Trophoblast cell (in vitro differentiated cells and primary cell): Measurements from ENCODE around the gene HIVEP1.
A peak's percentile ranks its signal among the peaks of the same experiment; 100 is the strongest.
"Not testable (repeated sequence)": the region's sequence is repeated elsewhere in the genome, so short reads cannot be mapped to it uniquely, and the experiment has no call there.

Experiments used
- DNase-seq, 2 donors: peaks; one replicate each; pipeline ENCODE4 v3.0.0-alpha.2; 2016
- H2AFZ ChIP-seq: 2 replicates; pipeline ENCODE4 v1.6.1; 2013; ENCODE audit warnings: low read length, moderate library complexity, mild to moderate bottlenecking; ENCODE audit not compliant: insufficient read depth, poor library complexity
- H2AK5ac ChIP-seq: 2 replicates; pipeline ENCODE4 v1.6.1; 2013; ENCODE audit warnings: mild to moderate bottlenecking, low read length
- H2BK120ac ChIP-seq: 2 replicates; pipeline ENCODE4 v1.6.1; 2013; ENCODE audit warnings: low read length, mild to moderate bottlenecking, moderate library complexity; ENCODE audit not compliant: insufficient read depth, poor library complexity
- H2BK12ac ChIP-seq: 2 replicates; pipeline ENCODE4 v1.6.1; 2013; ENCODE audit warnings: mild to moderate bottlenecking, low read length, moderate library complexity
- H2BK5ac ChIP-seq: 2 replicates; pipeline ENCODE4 v1.6.1; 2013; ENCODE audit warnings: low read length, low read depth, moderate library complexity, mild to moderate bottlenecking; ENCODE audit not compliant: poor library complexity
- H3K14ac ChIP-seq: 2 replicates; pipeline ENCODE4 v1.6.1; 2013; ENCODE audit warnings: mild to moderate bottlenecking, low read length
- H3K18ac ChIP-seq: 2 replicates; pipeline ENCODE4 v1.6.1; 2013; ENCODE audit warnings: mild to moderate bottlenecking, low read length
- H3K23ac ChIP-seq: 2 replicates; pipeline ENCODE4 v1.6.1; 2013; ENCODE audit warnings: low read length
- H3K27ac ChIP-seq: 2 replicates; pipeline ENCODE4 v1.5.1; 2013; ENCODE audit warnings: low read depth, mild to moderate bottlenecking, inconsistent platforms, low read length, moderate library complexity
- H3K27me3 ChIP-seq: 2 replicates; pipeline ENCODE4 v1.6.1; 2013; ENCODE audit warnings: inconsistent platforms, mild to moderate bottlenecking, low read length, moderate library complexity; ENCODE audit not compliant: insufficient read depth
- H3K36me3 ChIP-seq, 2 experiments: 1 replicate in 1 of 2; 2 replicates in 1 of 2; pipeline ENCODE4 v1.6.1; 2013; ENCODE audit warnings: low read length in 2 of 2, mild to moderate bottlenecking in 2 of 2, moderate library complexity in 1 of 2; ENCODE audit not compliant: insufficient read depth in 2 of 2, control insufficient read depth in 1 of 2
- H3K4ac ChIP-seq: 2 replicates; pipeline ENCODE4 v1.6.1; 2013; ENCODE audit warnings: low read depth, mild to moderate bottlenecking, low read length, moderate library complexity
- H3K4me1 ChIP-seq, 2 experiments: 1 replicate in 1 of 2; 2 replicates in 1 of 2; pipeline ENCODE4 v1.6.1; 2013; ENCODE audit warnings: low read length in 2 of 2, mild to moderate bottlenecking in 2 of 2, moderate library complexity in 1 of 2; ENCODE audit not compliant: insufficient read depth in 2 of 2, control insufficient read depth in 1 of 2
- H3K4me2 ChIP-seq: 2 replicates; pipeline ENCODE4 v1.6.1; 2013; ENCODE audit warnings: inconsistent platforms, mild to moderate bottlenecking, low read length, moderate library complexity
- H3K4me3 ChIP-seq: 2 replicates; pipeline ENCODE4 v1.5.1; 2013; ENCODE audit warnings: mild to moderate bottlenecking, low read depth, low read length, inconsistent platforms
- H3K79me1 ChIP-seq: one replicate; pipeline ENCODE4 v1.6.1; 2013; ENCODE audit warnings: low read length
- H3K79me2 ChIP-seq: 2 replicates; pipeline ENCODE4 v1.6.1; 2013; ENCODE audit warnings: low read length, mild to moderate bottlenecking; ENCODE audit not compliant: control insufficient read depth, insufficient read depth, poor library complexity
- H3K9ac ChIP-seq: 2 replicates; pipeline ENCODE4 v1.6.1; 2013; ENCODE audit warnings: mild to moderate bottlenecking, low read length
- H3K9me3 ChIP-seq: 2 replicates; pipeline ENCODE4 v1.6.1; 2013; ENCODE audit warnings: low read depth, mild to moderate bottlenecking, control low read depth, inconsistent platforms, low read length; ENCODE audit not compliant: insufficient read depth
- H4K12ac ChIP-seq: 2 replicates; pipeline ENCODE4 v1.6.1; 2013; ENCODE audit warnings: low read depth, mild to moderate bottlenecking, low read length, moderate library complexity
- H4K8ac ChIP-seq: 2 replicates; pipeline ENCODE4 v1.6.1; 2013; ENCODE audit warnings: low read depth, mild to moderate bottlenecking, low read length, moderate library complexity
- H4K91ac ChIP-seq: one replicate; pipeline ENCODE4 v1.6.1; 2013; ENCODE audit warnings: low read depth, mild to moderate bottlenecking, low read length, moderate library complexity
- WGBS: extraction: QIAGEN DNeasy Blood & Tissue Kit; methylation state at CpG from one replicate; pipeline ENCODE4 v1.1.7; 2013; ENCODE audit warnings: missing lambda C conversion rate; ENCODE audit not compliant: insufficient read length, insufficient coverage; ENCODE audit errors: extremely low coverage; 5-methylcytosine and 5-hydroxymethylcytosine counted together

Gene HIVEP1

GRCh38 chr6:12151433-12151820 lies 139.3 kb downstream of the HIVEP1 start:
- Histone ChIP-seq H4K12ac (no peak overlapping the region), H2BK5ac (no peak overlapping the region), H4K91ac (no peak overlapping the region), H3K79me1 (no peaks in the 10 kb centered on the region), H3K79me2 (no peaks in the 10 kb centered on the region), H3K14ac (no peak overlapping the region), H3K4me1 (no peaks in the 10 kb centered on the region), H3K27ac (no peak overlapping the region), H2AK5ac (no peak overlapping the region), H3K36me3 (peaks cover 0 to 2% of the 10 kb centered on the region in 2 experiments), H3K4me2 (no peak overlapping the region), H3K9ac (no peak overlapping the region), H4K8ac (no peak overlapping the region), H2AFZ (no peak overlapping the region), H3K27me3 (no peaks in the 10 kb centered on the region), H2BK120ac (no peak overlapping the region), H2BK12ac (no peak overlapping the region), H3K18ac (no peak overlapping the region), H3K4me3 (no peak overlapping the region), H3K23ac (no peak overlapping the region), H3K4ac (no peak overlapping the region), H3K9me3 (no peaks in the 10 kb centered on the region)
- WGBS = no CpG with 5 or more reads among the region's 2 CpGs
- no peak for DNase-seq

- no peaks in the 10 kb centered on the region for H3K9me3 ChIP-seq
- no peak overlapping the region for H3K4me2 ChIP-seq
- no peaks in the 10 kb centered on the region for H3K79me2 ChIP-seq
- peaks cover 0 to 2% of the 10 kb centered on the region in 2 experiments for H3K36me3 ChIP-seq
- WGBS = no CpG with 5 or more reads among the region's 9 CpGs
- no peak overlapping the region for H3K4ac ChIP-seq
- H3K18ac ChIP-seq = no peak overlapping the region
- no peak overlapping the region for H3K23ac ChIP-seq
- H2AK5ac ChIP-seq = no peak overlapping the region
- no peak overlapping the region for H3K14ac ChIP-seq
- H2BK5ac ChIP-seq = no peak overlapping the region
- no peaks in the 10 kb centered on the region for H3K27me3 ChIP-seq
- no peak overlapping the region for H4K8ac ChIP-seq
- no peak overlapping the region for H3K9ac ChIP-seq
- no peak overlapping the region for H3K27ac ChIP-seq
- peak in 1 of 2 donors; percentile 67 for DNase-seq
- no peaks in the 10 kb centered on the region for H3K4me1 ChIP-seq
- no peak overlapping the region for H4K12ac ChIP-seq
- no peak overlapping the region for H3K4me3 ChIP-seq
- H4K91ac ChIP-seq = no peak overlapping the region
- no peak overlapping the region for H2AFZ ChIP-seq
- no peaks in the 10 kb centered on the region for H3K79me1 ChIP-seq
- H2BK12ac ChIP-seq = no peak overlapping the region
- H2BK120ac ChIP-seq = no peak overlapping the region
These were observed 140.2 kb downstream of the HIVEP1 start for GRCh38 chr6:12152023-12152970.

GRCh38 chr6:12155769-12156168 lies 143.7 kb downstream of the HIVEP1 start:
- H3K4me3 ChIP-seq, H2AK5ac ChIP-seq, H4K8ac ChIP-seq, H3K27me3 ChIP-seq, H2BK12ac ChIP-seq, DNase-seq, H2BK5ac ChIP-seq, H3K14ac ChIP-seq, H3K27ac ChIP-seq, H3K4ac ChIP-seq, H3K9me3 ChIP-seq, H3K79me1 ChIP-seq, H3K9ac ChIP-seq, H4K91ac ChIP-seq, H3K4me2 ChIP-seq, H3K79me2 ChIP-seq, H3K18ac ChIP-seq, H3K4me1 ChIP-seq, H3K23ac ChIP-seq, H4K12ac ChIP-seq, H3K36me3 ChIP-seq, H2BK120ac ChIP-seq, H2AFZ ChIP-seq: not testable (repeated sequence)
- WGBS = no CpG with 5 or more reads among the region's 2 CpGs

- Histone ChIP-seq H3K36me3 (peaks cover 12 to 20% of the 10 kb centered on the region in 2 experiments), H3K4ac (no peak overlapping the region), H2BK12ac (no peak overlapping the region), H4K12ac (no peak overlapping the region), H2BK120ac (no peak overlapping the region), H3K9me3 (no peaks in the 10 kb centered on the region), H3K14ac (no peak overlapping the region), H4K8ac (no peak overlapping the region), H3K9ac (no peak overlapping the region), H3K18ac (peak overlapping the region; percentile 18), H3K4me2 (no peak overlapping the region), H2AFZ (no peak overlapping the region), H3K79me1 (peaks cover 2% of the 10 kb centered on the region), H2AK5ac (no peak overlapping the region), H3K79me2 (no peaks in the 10 kb centered on the region), H3K4me3 (no peak overlapping the region), H3K27me3 (no peaks in the 10 kb centered on the region), H4K91ac (no peak overlapping the region), H3K27ac (no peak overlapping the region), H2BK5ac (no peak overlapping the region), H3K23ac (no peak overlapping the region), H3K4me1 (peaks cover 7 to 8% of the 10 kb centered on the region in 2 experiments)
- 100% methylated on average over 5 of the region's 16 CpGs for WGBS
- DNase-seq = no peak
These were observed 146.7 kb downstream of the HIVEP1 start for GRCh38 chr6:12158686-12159415.
